ENCODE results near the gene BCL2.

The BCL2 gene

GRCh38 chr18:63344263-63344662, 24.7 kb upstream of the BCL2 start:
- Mint-ChIP-seq H3K36me3 (ENCODE audit: low read depth) (peaks cover 39% of the 10 kb centered on the region), H3K4me1 (ENCODE audit: low read depth) (peaks cover 4% of the 10 kb centered on the region), H3K27ac (no peak overlapping the region), H3K27me3 (ENCODE audit: low read depth) (no peaks in the 10 kb centered on the region), H3K9me3 (no peaks in the 10 kb centered on the region), H3K4me3 (no peak overlapping the region)

GRCh38 chr18:63342206-63342605, 22.6 kb upstream of the BCL2 start:
- no peak overlapping the region for H3K27ac Mint-ChIP-seq
- no peak overlapping the region for H3K4me3 Mint-ChIP-seq
- H3K4me1 Mint-ChIP-seq (ENCODE audit: low read depth), result peaks cover 4% of the 10 kb centered on the region
- no peaks in the 10 kb centered on the region for H3K27me3 Mint-ChIP-seq (ENCODE audit: low read depth)
- no peaks in the 10 kb centered on the region for H3K9me3 Mint-ChIP-seq
- peaks cover 39% of the 10 kb centered on the region for H3K36me3 Mint-ChIP-seq (ENCODE audit: low read depth)

GRCh38 chr18:63339920-63340484, 20.4 kb upstream of the BCL2 start:
- Mint-ChIP-seq H3K4me1 (ENCODE audit: low read depth) (peaks cover 4% of the 10 kb centered on the region), H3K27ac (no peak overlapping the region)

GRCh38 chr18:63336366-63337099, 17.0 kb upstream of the BCL2 start:
- Mint-ChIP-seq H3K4me3 (no peak overlapping the region), H3K4me1 (ENCODE audit: low read depth) (peaks cover 4% of the 10 kb centered on the region), H3K9me3 (no peaks in the 10 kb centered on the region), H3K27ac (no peak overlapping the region), H3K27me3 (ENCODE audit: low read depth) (no peaks in the 10 kb centered on the region), H3K36me3 (ENCODE audit: low read depth) (peaks cover 38% of the 10 kb centered on the region)

More at GRCh38 chr18:63339920-63340484, 20.4 kb upstream of the BCL2 start:
- no peak overlapping the region for H3K4me3 Mint-ChIP-seq
- no peaks in the 10 kb centered on the region for H3K9me3 Mint-ChIP-seq
- H3K27me3 Mint-ChIP-seq (ENCODE audit: low read depth), result no peaks in the 10 kb centered on the region
- peaks cover 38% of the 10 kb centered on the region for H3K36me3 Mint-ChIP-seq (ENCODE audit: low read depth)

- no peaks in the 10 kb centered on the region for H3K9me3 Mint-ChIP-seq
- H3K27me3 Mint-ChIP-seq (ENCODE audit: low read depth), result no peaks in the 10 kb centered on the region
- H3K36me3 Mint-ChIP-seq (ENCODE audit: low read depth), result peaks cover 21% of the 10 kb centered on the region
- no peak overlapping the region for H3K27ac Mint-ChIP-seq
- no peak overlapping the region for H3K4me3 Mint-ChIP-seq
- H3K4me1 Mint-ChIP-seq (ENCODE audit: low read depth), result no peaks in the 10 kb centered on the region
Observed at GRCh38 chr18:63331105-63331504, 11.5 kb upstream of the BCL2 start.

GRCh38 chr18:63329431-63330145, 10.0 kb upstream of the BCL2 start:
- Mint-ChIP-seq H3K27ac (no peak overlapping the region), H3K4me1 (ENCODE audit: low read depth) (no peaks in the 10 kb centered on the region), H3K36me3 (ENCODE audit: low read depth) (peaks cover 16% of the 10 kb centered on the region), H3K4me3 (no peak overlapping the region), H3K27me3 (ENCODE audit: low read depth) (no peaks in the 10 kb centered on the region), H3K9me3 (no peaks in the 10 kb centered on the region)

GRCh38 chr18:63326011-63326410, 6.4 kb upstream of the BCL2 start:
- Mint-ChIP-seq H3K27me3 (ENCODE audit: low read depth) (no peaks in the 10 kb centered on the region), H3K4me3 (no peak overlapping the region), H3K27ac (no peak overlapping the region), H3K9me3 (no peaks in the 10 kb centered on the region), H3K4me1 (ENCODE audit: low read depth) (peaks cover 15% of the 10 kb centered on the region), H3K36me3 (ENCODE audit: low read depth) (peaks cover 5% of the 10 kb centered on the region)

- H3K4me3 Mint-ChIP-seq, result no peak overlapping the region
- no peak overlapping the region for H3K27ac Mint-ChIP-seq
Observed at GRCh38 chr18:63325086-63325686, 5.6 kb upstream of the BCL2 start.

GRCh38 chr18:63322908-63323634, 3.5 kb upstream of the BCL2 start:
- no peak overlapping the region for H3K4me3 Mint-ChIP-seq
- H3K27ac Mint-ChIP-seq, result no peak overlapping the region
- no peaks in the 10 kb centered on the region for H3K27me3 Mint-ChIP-seq (ENCODE audit: low read depth)

More at GRCh38 chr18:63325086-63325686, 5.6 kb upstream of the BCL2 start:
- peaks cover 18% of the 10 kb centered on the region for H3K4me1 Mint-ChIP-seq (ENCODE audit: low read depth)
- H3K9me3 Mint-ChIP-seq, result no peaks in the 10 kb centered on the region
- no peaks in the 10 kb centered on the region for H3K27me3 Mint-ChIP-seq (ENCODE audit: low read depth)
- peaks cover 3% of the 10 kb centered on the region for H3K36me3 Mint-ChIP-seq (ENCODE audit: low read depth)

GRCh38 chr18:63322206-63322605, 2.6 kb upstream of the BCL2 start:
- H3K27me3 Mint-ChIP-seq (ENCODE audit: low read depth), result no peaks in the 10 kb centered on the region
- no peaks in the 10 kb centered on the region for H3K9me3 Mint-ChIP-seq
- H3K27ac Mint-ChIP-seq, result no peak overlapping the region
- H3K4me1 Mint-ChIP-seq (ENCODE audit: low read depth), result peaks cover 18% of the 10 kb centered on the region
- H3K36me3 Mint-ChIP-seq (ENCODE audit: low read depth), result peaks cover 20% of the 10 kb centered on the region
- peak overlapping the region; percentile 21 for H3K4me3 Mint-ChIP-seq

More at GRCh38 chr18:63322908-63323634, 3.5 kb upstream of the BCL2 start:
- H3K4me1 Mint-ChIP-seq (ENCODE audit: low read depth), result peaks cover 18% of the 10 kb centered on the region
- H3K36me3 Mint-ChIP-seq (ENCODE audit: low read depth), result peaks cover 12% of the 10 kb centered on the region
- H3K9me3 Mint-ChIP-seq, result no peaks in the 10 kb centered on the region

- Mint-ChIP-seq H3K9me3 (no peaks in the 10 kb centered on the region), H3K27me3 (ENCODE audit: low read depth) (no peaks in the 10 kb centered on the region), H3K27ac (peak overlapping the region; percentile 91), H3K4me3 (peak overlapping the region; percentile 87), H3K36me3 (ENCODE audit: low read depth) (peaks cover 27% of the 10 kb centered on the region), H3K4me1 (ENCODE audit: low read depth) (peaks cover 20% of the 10 kb centered on the region)
Observed at GRCh38 chr18:63321291-63321690, 1.7 kb upstream of the BCL2 start.

GRCh38 chr18:63320975-63321265, 1.4 kb upstream of the BCL2 start:
- Mint-ChIP-seq H3K27me3 (ENCODE audit: low read depth) (no peaks in the 10 kb centered on the region), H3K27ac (peak overlapping the region; percentile 91), H3K9me3 (no peaks in the 10 kb centered on the region), H3K4me1 (ENCODE audit: low read depth) (peaks cover 21% of the 10 kb centered on the region), H3K36me3 (ENCODE audit: low read depth) (peaks cover 29% of the 10 kb centered on the region), H3K4me3 (peak overlapping the region; percentile 87)

- peaks cover 24% of the 10 kb centered on the region for H3K4me1 Mint-ChIP-seq (ENCODE audit: low read depth)
- H3K9me3 Mint-ChIP-seq, result no peaks in the 10 kb centered on the region
- peak overlapping the region; percentile 87 for H3K4me3 Mint-ChIP-seq
- H3K36me3 Mint-ChIP-seq (ENCODE audit: low read depth), result peaks cover 31% of the 10 kb centered on the region
- H3K27ac Mint-ChIP-seq, result peak overlapping the region; percentile 91
- no peaks in the 10 kb centered on the region for H3K27me3 Mint-ChIP-seq (ENCODE audit: low read depth)
Observed at GRCh38 chr18:63320123-63320974, 780 bp upstream of the BCL2 start.
